C4-2B (cell line): ENCODE data around the gene DNAH8.

Experiments used
- CTCF ChIP-seq: fragments of 450-650 bp; conservative IDR thresholded peaks from 2 replicates; pipeline ENCODE4 v1.5.1; 2017; ENCODE audit warnings: mild to moderate bottlenecking
- ZFX ChIP-seq: fragments of 450-650 bp; IDR thresholded peaks from 2 replicates; pipeline ENCODE4 v1.6.1; 2017

GRCh38 chr6:38681850-38682249 lies 33.3 kb upstream of the DNAH8 start:
- no peak for TF ChIP-seq CTCF
- no peak for TF ChIP-seq ZFX
